HG02973 (cell line): ENCODE data around the gene KRTAP9-9.
"Not testable (repeated sequence)": the region's sequence is repeated elsewhere in the genome, so short reads cannot be mapped to it uniquely, and the experiment has no call there.

ENCODE experiments used
- ATAC-seq: cut with Tn5 transposase; IDR thresholded peaks from one replicate; pipeline ENCODE4 v1.9.1; 2021; ENCODE audit warnings: moderate library complexity; ENCODE audit not compliant: unreplicated experiment

Gene KRTAP9-9

GRCh38 chr17:41264599-41264998 is 9.4 kb downstream of the KRTAP9-9 start:
- no peak for ATAC-seq

DNA sequence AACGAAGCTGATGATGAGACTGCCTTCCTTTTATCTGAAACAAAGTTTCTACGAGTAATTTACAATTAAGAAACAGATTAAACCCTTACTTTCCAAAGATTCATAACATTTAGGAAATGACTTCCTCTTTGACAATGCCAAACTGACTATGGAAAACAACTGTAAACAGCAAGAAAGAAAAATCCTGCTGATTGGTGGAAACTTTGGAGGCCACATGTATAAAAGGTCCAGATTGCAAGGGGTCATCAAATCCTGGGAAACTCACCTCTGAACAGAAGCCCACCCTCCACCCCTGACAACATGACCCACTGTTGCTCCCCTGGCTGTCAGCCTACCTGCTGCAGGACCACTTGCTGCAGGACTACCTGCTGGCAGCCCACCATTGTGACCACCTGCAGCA is 9.9 kb downstream of the KRTAP9-9 start, which contains the start of gene KRTAP9-6:
KRTAP9-6 (plus strand) TSS at position 301 of the 400 bp plus-strand sequence; CDS start at position 301, 0 bp downstream.
- no peak for ATAC-seq

DNA sequence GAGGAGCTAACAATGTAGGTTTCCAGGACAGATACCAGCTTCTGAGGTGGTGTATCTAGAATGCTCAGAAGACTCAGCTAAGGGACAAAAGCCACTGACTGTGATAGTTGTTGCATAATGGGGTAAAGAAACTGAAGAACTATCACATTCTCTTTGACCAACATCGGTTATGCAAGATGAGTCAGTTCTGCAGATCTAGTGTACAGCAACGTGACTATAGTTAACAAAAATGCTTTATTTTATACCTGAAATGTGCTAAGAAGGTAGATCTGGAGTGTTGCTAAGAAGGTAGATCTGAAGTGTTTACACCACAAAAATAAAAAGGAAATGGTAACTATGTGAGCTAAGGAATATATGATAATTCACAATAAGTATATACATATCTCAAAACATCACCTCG is 12.5 kb downstream of the KRTAP9-9 start:
- no peak for ATAC-seq

DNA sequence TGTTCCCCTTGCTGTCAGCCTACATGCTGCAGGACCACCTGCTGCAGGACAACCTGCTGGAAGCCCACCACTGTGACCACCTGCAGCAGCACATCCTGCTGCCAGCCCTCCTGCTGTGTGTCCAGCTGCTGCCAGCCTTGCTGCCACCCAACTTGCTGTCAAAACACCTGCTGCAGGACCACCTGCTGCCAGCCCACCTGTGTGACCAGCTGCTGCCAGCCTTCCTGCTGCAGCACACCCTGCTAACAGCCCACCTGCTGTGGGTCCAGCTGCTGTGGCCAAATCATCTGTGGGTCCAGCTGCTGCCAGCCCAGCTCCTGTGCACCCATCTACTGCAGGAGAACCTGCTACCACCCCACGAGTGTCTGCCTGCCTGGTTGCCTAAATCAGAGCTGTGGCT is 16.1 kb downstream of the KRTAP9-9 start:
- not testable (repeated sequence) for ATAC-seq

- no peak for ATAC-seq
Measured at GRCh38 chr17:41271858-41272257, 16.7 kb downstream of the KRTAP9-9 start.

GRCh38 chr17:41275648-41276190 is 20.5 kb downstream of the KRTAP9-9 start, which contains the start of gene KRTAP9-7:
Gene KRTAP9-7 (plus strand): TSS chr17:41275698. CDS start chr17:41275698, 0 bp downstream.
- ATAC-seq, result not testable (repeated sequence)

DNA sequence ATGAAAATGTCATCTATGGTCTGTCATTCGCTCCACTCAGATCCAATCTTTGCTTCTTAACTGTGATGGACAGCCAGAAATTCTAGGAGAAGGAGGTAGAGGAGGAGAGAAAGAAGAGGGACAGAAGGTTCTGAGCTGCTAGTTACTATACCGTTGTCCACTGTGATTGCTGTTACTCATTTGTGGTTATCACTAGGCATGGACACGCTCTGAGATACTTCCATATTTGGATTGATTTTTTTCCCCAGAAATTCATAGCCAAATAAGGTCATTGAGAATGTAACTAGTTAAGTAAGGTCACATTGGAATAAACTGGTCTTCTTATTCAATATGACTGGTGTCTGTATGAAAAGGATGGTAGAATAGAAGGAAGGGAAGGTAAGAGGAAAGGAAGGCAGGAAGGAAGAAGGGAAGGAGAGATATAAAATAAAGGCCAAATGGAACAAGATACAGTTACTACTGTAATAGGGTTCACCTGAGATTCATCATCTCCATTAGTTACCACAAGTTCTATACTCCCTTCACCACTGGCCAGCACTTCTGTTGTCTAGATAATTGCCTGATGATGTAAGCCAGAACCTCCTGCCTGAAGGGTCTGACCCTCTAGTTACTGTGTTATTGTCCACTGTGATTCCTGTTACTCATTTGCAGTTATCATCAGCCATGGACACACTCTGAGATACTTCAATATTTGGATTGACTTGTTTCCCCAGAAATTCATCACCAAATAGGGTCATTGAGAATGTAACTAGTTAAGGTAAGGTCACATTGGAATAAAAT is 23.2 kb downstream of the KRTAP9-9 start:
- ATAC-seq, result no peak

DNA sequence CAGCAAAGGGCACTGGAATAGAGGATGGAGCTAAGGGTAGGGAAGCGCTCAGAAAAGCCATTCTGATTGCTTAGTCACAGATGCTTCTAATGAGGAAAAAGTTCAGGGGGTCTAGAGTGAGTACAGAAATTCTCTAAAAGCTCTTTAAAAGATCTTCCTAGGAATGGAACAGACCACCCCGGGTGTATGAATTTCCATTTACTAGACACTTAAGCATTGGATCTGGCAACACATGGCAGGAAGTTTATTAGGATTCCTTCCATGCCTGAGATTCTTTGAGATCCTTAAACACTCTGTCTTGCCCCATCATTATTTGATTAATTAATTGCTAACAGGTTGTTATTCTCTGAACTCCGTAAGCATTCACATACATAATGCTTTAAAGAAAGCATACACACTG is 28.9 kb downstream of the KRTAP9-9 start:
- no peak for ATAC-seq

- ATAC-seq, result no peak
Measured at GRCh38 chr17:41284546-41284945, 29.4 kb downstream of the KRTAP9-9 start.

DNA sequence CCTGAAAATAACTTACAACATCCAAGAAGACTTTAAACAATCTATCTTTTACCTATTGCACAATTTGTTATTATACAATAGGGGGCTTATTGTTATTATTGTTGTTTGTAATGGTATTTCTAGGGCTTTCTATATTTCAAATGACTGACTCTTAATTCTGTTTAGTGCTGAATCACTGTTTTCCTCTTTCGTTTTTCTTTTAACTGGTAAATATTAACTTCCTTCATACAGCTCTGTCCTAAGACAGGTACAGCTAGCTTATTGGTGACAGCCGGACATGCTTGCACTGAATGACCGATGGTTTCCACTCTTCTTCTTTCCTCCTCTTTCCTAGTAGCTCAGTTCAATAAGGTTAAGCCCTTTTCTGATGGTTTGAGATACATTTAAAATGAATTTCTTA is 31.9 kb downstream of the KRTAP9-9 start:
- no peak for ATAC-seq

DNA sequence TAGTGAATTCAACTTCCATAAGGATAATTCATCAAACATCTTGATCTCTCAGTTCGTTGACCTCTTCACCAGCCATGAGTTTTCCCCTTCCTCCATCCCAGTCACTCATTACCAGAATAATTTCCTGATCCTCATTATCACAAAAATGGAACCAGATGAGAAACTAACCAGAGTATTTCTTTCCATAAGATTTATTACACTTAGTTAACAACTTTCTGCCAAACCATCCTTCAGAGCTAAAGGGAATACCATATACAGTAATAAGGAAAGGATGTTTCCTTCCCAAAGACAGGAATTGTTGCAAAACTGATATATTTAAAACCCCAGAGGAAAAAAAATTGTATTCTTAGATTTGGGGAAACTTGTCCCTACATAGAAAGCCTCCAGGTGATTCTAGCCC is 38.8 kb downstream of the KRTAP9-9 start:
- ATAC-seq, result no peak

- no peak for ATAC-seq
Measured at GRCh38 chr17:41296846-41297245, 41.7 kb downstream of the KRTAP9-9 start.

DNA sequence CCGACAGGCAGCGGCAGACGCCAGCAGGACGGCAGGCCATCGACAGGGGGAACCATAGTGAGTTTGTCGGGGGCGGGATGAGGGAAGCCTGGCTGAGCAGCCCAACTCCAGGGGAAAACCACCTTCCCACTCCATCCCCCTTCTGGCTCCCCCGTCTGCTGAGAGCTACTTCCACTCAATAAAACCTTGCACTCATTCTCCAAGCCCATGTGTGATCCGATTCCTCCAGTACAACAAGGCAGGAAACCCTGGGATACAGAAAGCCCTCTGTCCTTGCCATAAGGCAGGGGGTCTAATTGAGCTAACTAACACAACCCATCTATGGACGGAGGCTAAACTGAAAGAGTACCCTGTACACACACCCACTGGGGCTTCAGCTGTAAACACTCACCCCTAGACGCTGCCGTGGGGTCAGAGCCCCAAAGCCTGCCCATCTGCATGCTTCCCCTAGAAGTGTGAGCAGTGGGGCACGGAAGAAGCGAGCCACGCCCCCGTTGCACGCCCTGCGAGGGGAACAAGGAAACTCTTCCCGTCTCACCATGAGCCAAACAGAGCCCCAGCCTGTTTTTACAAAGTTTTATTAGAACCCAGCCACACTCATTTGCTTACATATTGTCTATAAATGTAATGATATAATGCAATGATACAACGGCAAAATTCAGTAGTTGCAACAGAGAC is 43.4 kb downstream of the KRTAP9-9 start:
- ATAC-seq, result no peak

DNA sequence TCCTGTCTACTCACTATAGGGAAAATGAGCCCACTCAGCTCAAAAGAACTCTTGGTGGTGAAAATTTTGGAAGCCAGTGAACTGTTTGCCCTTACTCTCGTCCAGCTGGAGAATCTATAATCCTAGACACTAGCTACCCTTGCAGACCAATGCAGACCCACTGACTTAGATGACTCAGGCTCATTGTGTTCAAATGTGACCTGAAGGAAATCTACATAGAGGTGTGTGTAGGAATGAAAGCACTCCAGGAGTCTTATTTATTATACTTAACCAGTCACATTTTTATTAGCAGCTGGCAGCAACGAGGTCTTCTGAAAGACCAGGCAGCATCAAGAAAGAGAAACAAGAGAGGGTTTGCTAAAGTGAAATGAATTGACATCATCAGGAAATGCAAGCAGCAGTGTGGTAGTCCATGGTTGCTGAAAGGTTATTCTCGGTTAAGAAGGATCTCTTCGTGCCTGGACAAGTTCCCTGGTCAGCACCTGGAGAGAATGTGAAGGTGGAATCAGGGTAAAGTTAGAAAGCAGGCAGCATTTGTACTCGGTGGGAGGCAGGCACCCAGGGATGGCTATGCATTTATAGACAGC is 46.1 kb downstream of the KRTAP9-9 start:
- no peak for ATAC-seq

GRCh38 chr17:41301916-41302901 is 47.0 kb downstream of the KRTAP9-9 start, which contains the start of gene KRTAP29-1:
Gene KRTAP29-1 (minus strand): TSS chr17:41302851. CDS start chr17:41302851, 0 bp downstream.
- ATAC-seq, result no peak

GRCh38 chr17:41302981-41303380 is 47.8 kb downstream of the KRTAP9-9 start:
- no peak for ATAC-seq

- no peak for ATAC-seq
Measured at GRCh38 chr17:41304091-41304490, 48.9 kb downstream of the KRTAP9-9 start.
